ENCODE measurements around the gene TFPI. TPM values are rescaled to one million over a fixed set of nuclear protein-coding genes. Genes with fewer than 3 reads are reported as not detected.
"Not testable (repeated sequence)": the region's sequence is repeated elsewhere in the genome, so short reads cannot be mapped to it uniquely, and the experiment has no call there.

TFPI gene
- total RNA-seq, 1 donor from 2014 or later = 735 TPM

- Mint-ChIP-seq H3K36me3 (ENCODE audit: low read depth, unreplicated experiment) (peaks cover 65% of the 10 kb centered on the region), H3K27me3 (ENCODE audit: unreplicated experiment) (peaks cover 8% of the 10 kb centered on the region), H3K9me3 (ENCODE audit: unreplicated experiment) (peaks cover 6% of the 10 kb centered on the region), H3K4me3 (ENCODE audit: unreplicated experiment) (peak overlapping the region; percentile 48), H3K27ac (ENCODE audit: unreplicated experiment) (no peak overlapping the region), H3K4me1 (ENCODE audit: unreplicated experiment) (peaks cover 42% of the 10 kb centered on the region)
- TF ChIP-seq CTCF (IDR thresholded peaks at IDR 0.05; ENCODE audit: unreplicated experiment) = no peak
- no peak for DNase-seq (ENCODE audit: low spot score)
These were observed 28.9 kb downstream of the TFPI start for GRCh38 chr2:187525163-187525900.

GRCh38 chr2:187523325-187523724, 30.9 kb downstream of the TFPI start:
- H3K4me3 Mint-ChIP-seq (ENCODE audit: unreplicated experiment) = no peak overlapping the region
- no peak for DNase-seq (ENCODE audit: low spot score)
- H3K27ac Mint-ChIP-seq (ENCODE audit: unreplicated experiment) = no peak overlapping the region
- peaks cover 22% of the 10 kb centered on the region for H3K27me3 Mint-ChIP-seq (ENCODE audit: unreplicated experiment)
- peaks cover 34% of the 10 kb centered on the region for H3K4me1 Mint-ChIP-seq (ENCODE audit: unreplicated experiment)
- H3K9me3 Mint-ChIP-seq (ENCODE audit: unreplicated experiment) = peaks cover 14% of the 10 kb centered on the region
- peaks cover 71% of the 10 kb centered on the region for H3K36me3 Mint-ChIP-seq (ENCODE audit: low read depth, unreplicated experiment)
- no peak for TF ChIP-seq CTCF (IDR thresholded peaks at IDR 0.05; ENCODE audit: unreplicated experiment)

- peaks cover 24% of the 10 kb centered on the region for H3K9me3 Mint-ChIP-seq (ENCODE audit: unreplicated experiment)
- peaks cover 34% of the 10 kb centered on the region for H3K27me3 Mint-ChIP-seq (ENCODE audit: unreplicated experiment)
- no peak for DNase-seq (ENCODE audit: low spot score)
- peaks cover 78% of the 10 kb centered on the region for H3K36me3 Mint-ChIP-seq (ENCODE audit: low read depth, unreplicated experiment)
- H3K4me1 Mint-ChIP-seq (ENCODE audit: unreplicated experiment) = peaks cover 27% of the 10 kb centered on the region
- peak overlapping the region; percentile 82 for H3K4me3 Mint-ChIP-seq (ENCODE audit: unreplicated experiment)
- TF ChIP-seq CTCF (IDR thresholded peaks at IDR 0.05; ENCODE audit: unreplicated experiment) = no peak
- H3K27ac Mint-ChIP-seq (ENCODE audit: unreplicated experiment) = peak overlapping the region; percentile 64
These were observed 34.1 kb downstream of the TFPI start for GRCh38 chr2:187520121-187520624.

GRCh38 chr2:187519419-187520120, 34.7 kb downstream of the TFPI start:
- TF ChIP-seq CTCF (IDR thresholded peaks at IDR 0.05; ENCODE audit: unreplicated experiment) = no peak
- Mint-ChIP-seq H3K27me3 (ENCODE audit: unreplicated experiment) (peaks cover 32% of the 10 kb centered on the region), H3K9me3 (ENCODE audit: unreplicated experiment) (peaks cover 24% of the 10 kb centered on the region), H3K4me1 (ENCODE audit: unreplicated experiment) (peaks cover 27% of the 10 kb centered on the region), H3K36me3 (ENCODE audit: low read depth, unreplicated experiment) (peaks cover 79% of the 10 kb centered on the region), H3K27ac (ENCODE audit: unreplicated experiment) (no peak overlapping the region), H3K4me3 (ENCODE audit: unreplicated experiment) (peak overlapping the region; percentile 77)
- no peak for DNase-seq (ENCODE audit: low spot score)

GRCh38 chr2:187517750-187518361, 36.4 kb downstream of the TFPI start:
- H3K27ac Mint-ChIP-seq (ENCODE audit: unreplicated experiment) = peak overlapping the region; percentile 63
- peak overlapping the region; percentile 77 for H3K4me3 Mint-ChIP-seq (ENCODE audit: unreplicated experiment)
- H3K9me3 Mint-ChIP-seq (ENCODE audit: unreplicated experiment) = peaks cover 24% of the 10 kb centered on the region
- not testable (repeated sequence) for DNase-seq (ENCODE audit: low spot score)
- peaks cover 78% of the 10 kb centered on the region for H3K36me3 Mint-ChIP-seq (ENCODE audit: low read depth, unreplicated experiment)
- peaks cover 32% of the 10 kb centered on the region for H3K27me3 Mint-ChIP-seq (ENCODE audit: unreplicated experiment)
- peaks cover 33% of the 10 kb centered on the region for H3K4me1 Mint-ChIP-seq (ENCODE audit: unreplicated experiment)

GRCh38 chr2:187516630-187517510, 37.4 kb downstream of the TFPI start:
- DNase-seq (ENCODE audit: low spot score) = not testable (repeated sequence)
- peak overlapping the region; percentile 85 for H3K4me3 Mint-ChIP-seq (ENCODE audit: unreplicated experiment)
- peak overlapping the region; percentile 67 for H3K27ac Mint-ChIP-seq (ENCODE audit: unreplicated experiment)
- H3K36me3 Mint-ChIP-seq (ENCODE audit: low read depth, unreplicated experiment) = peaks cover 79% of the 10 kb centered on the region
- H3K9me3 Mint-ChIP-seq (ENCODE audit: unreplicated experiment) = peaks cover 24% of the 10 kb centered on the region
- peaks cover 33% of the 10 kb centered on the region for H3K4me1 Mint-ChIP-seq (ENCODE audit: unreplicated experiment)
- H3K27me3 Mint-ChIP-seq (ENCODE audit: unreplicated experiment) = peaks cover 30% of the 10 kb centered on the region
